HG03039 (cell line): ENCODE data around the gene VPS18.

ENCODE experiments used
- ATAC-seq: cut with Tn5 transposase; IDR thresholded peaks from one replicate; pipeline ENCODE4 v1.9.1; 2021; ENCODE audit warnings: mild to moderate bottlenecking, moderate library complexity; ENCODE audit not compliant: unreplicated experiment

Gene VPS18

GRCh38 chr15:40899536-40900207, 5.4 kb downstream of the VPS18 start:
- ATAC-seq: no peak

- no peak for ATAC-seq
Measured at GRCh38 chr15:40900256-40901052, 6.2 kb downstream of the VPS18 start.

DNA sequence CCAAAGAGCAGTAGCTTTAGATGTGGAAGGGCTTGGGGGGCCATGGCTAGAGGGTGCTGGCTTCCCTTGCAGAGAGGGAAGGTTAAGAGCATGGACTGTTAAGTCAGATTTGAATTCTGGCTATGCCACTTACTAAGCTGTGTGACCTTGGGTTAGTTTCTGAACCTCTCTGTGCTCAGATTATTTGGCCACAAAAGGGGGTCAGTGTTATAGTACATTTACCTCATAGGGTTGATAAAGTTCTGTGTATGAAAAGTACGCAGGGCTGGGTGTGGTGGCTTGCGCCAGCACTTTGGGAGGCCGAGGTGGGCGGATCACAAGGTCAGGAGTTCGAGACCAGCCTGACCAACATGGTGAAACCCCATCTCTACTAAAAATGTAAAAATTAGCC, 6.8 kb downstream of the VPS18 start:
- ATAC-seq: no peak

DNA sequence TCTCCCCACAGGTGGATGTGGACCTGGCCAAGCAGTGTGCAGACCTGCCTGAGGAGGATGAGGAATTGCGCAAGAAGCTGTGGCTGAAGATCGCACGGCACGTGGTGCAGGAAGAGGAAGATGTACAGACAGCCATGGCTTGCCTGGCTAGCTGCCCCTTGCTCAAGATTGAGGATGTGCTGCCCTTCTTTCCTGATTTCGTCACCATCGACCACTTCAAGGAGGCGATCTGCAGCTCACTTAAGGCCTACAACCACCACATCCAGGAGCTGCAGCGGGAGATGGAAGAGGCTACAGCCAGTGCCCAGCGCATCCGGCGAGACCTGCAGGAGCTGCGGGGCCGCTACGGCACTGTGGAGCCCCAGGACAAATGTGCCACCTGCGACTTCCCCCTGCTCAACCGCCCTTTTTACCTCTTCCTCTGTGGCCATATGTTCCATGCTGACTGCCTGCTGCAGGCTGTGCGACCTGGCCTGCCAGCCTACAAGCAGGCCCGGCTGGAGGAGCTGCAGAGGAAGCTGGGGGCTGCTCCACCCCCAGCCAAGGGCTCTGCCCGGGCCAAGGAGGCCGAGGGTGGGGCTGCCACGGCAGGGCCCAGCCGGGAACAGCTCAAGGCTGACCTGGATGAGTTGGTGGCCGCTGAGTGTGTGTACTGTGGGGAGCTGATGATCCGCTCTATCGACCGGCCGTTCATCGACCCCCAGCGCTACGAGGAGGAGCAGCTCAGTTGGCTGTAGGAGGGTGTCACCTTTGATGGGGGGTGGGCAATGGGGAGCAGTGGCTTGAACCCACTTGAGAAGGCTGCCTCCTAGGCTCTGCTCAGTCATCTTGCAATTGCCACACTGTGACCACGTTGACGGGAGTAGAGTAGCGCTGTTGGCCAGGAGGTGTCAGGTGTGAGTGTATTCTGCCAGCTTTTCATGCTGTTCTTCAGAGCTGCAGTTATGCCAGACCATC, 8.6 kb downstream of the VPS18 start:
- ATAC-seq: no peak

DNA sequence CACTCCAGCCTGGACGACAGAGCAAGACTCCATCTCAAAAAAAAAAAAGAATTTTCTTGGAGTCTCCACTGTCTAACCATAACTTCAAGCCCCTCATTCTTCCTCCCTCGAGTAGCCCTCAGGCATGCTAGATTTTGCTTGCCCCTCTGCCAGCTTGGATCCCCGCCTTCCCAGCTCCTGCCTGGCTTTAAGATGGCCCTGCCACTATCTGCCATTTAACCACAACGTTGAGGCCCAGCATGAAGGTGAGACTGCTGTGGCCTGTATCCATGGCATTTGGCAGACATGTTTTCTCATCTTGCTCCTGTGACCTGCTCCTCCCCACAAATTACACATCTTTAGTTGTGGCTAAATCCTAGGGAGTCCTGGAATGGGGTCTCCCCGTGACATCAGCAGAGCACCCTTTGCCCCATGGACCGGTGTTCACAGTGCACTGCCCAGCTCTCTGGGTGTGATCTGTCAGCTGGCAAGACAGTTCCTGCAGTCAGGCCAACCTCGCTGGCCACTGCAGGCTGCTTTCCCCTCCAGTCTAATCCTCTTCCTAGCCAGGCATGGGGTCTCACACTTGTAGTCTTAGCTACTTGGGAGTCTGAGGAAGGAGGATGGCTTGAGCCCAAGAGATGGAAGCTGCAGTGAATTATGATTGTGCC, 10.4 kb downstream of the VPS18 start:
- no peak for ATAC-seq

DNA sequence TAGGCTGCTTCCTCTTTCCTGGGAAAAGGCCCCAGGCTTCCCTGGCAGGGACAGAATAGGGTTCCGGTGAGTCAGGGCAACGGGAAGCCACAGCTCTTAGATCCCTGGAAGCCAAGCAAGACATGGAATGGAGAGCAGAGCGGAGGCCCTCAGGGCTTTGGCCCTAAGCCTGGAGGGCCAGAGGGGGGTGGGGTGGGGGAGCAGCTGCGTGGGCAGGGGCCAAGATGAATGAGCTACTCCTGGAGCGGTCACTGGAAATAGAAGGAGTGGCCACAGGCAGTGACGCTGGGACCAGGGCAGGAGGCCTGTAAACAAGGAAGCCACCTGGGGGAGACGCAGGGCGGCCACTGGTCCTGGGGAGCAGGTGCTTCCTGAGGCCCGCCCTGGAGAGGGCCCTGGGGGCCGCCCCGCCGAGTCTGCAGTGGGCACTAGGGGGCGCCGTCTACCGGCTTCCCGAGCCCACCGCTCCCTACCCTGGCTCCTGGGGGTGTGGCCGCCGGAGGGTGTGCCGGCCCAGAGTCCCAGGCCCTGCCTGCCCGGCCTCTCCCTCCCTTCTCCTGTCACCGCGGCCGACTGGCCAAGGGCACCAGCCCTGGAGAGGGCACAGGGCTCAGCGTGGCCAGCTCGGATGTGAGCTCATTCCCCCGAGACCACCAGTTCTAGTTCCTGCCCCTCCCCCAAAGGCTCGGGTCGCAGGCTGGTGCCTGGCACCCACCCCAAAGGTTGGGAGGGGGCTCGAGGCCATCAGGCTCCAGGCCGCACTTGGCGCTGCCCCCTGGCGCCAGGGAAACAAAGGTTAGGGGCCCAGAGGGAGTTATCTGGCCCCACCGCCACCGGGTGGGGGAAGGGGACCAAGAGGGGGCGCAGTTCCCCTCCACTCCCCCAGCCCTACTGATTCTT, 12.1 kb downstream of the VPS18 start:
- peak; percentile 57 for ATAC-seq

DNA sequence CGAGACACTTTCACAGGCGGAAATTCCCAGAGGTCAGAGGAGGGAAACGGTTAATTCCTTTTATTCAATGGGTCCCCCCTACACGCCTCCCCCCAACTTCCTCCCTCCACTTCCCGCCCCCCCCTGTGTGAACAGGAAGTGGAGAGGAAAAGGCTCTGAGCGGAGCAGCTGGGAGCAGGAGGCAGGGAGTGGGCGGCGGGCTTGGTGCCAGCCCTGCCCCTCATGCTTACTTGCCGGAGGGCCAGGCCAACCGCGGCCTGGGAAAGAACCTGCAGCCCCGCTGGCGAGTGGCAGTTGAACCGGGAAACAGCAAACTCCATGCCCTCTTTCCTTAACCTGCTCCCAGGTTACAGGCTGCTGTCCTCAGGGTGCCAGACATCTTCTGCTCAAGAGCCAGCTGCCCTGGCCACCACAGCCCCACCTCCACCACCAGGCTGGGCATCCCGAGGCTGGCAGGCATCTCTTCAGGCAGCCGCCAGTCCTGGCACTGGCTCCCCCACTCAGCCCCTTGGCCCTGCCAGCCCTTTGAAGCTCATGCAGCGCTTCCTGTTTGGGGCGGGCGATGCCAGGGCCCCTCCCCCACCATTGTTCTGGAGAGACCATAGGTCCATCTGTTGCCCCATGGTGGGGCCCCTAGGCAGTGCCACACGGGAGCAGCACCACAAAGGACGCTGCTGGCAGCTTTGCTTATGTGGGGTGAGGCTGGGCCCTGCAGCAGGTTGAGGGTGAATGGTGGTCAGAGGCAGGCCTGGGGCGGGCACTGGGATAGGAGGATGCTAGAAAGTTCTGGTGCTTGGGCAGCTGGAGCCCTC, 12.9 kb downstream of the VPS18 start:
- no peak for ATAC-seq

DNA sequence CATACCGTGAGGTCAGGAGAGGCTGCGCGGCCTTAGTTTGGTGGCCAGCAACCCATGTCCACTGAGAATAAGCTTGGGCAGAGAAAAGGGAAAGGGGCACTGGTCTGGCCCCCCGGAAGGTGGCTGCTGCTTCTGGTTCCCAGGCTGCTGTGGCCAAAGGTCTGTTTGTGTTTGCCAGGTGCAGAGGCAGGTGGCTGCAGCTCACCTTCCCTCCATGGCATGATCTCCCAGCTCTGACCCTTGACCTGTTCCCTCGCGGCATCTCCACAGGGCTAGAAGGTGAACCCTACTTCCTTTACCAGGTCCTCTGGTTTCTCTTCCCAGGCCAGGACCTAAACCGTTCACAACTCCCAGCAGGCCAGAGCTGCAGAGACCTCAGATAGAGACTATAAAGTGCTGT, 13.8 kb downstream of the VPS18 start:
- no peak for ATAC-seq

DNA sequence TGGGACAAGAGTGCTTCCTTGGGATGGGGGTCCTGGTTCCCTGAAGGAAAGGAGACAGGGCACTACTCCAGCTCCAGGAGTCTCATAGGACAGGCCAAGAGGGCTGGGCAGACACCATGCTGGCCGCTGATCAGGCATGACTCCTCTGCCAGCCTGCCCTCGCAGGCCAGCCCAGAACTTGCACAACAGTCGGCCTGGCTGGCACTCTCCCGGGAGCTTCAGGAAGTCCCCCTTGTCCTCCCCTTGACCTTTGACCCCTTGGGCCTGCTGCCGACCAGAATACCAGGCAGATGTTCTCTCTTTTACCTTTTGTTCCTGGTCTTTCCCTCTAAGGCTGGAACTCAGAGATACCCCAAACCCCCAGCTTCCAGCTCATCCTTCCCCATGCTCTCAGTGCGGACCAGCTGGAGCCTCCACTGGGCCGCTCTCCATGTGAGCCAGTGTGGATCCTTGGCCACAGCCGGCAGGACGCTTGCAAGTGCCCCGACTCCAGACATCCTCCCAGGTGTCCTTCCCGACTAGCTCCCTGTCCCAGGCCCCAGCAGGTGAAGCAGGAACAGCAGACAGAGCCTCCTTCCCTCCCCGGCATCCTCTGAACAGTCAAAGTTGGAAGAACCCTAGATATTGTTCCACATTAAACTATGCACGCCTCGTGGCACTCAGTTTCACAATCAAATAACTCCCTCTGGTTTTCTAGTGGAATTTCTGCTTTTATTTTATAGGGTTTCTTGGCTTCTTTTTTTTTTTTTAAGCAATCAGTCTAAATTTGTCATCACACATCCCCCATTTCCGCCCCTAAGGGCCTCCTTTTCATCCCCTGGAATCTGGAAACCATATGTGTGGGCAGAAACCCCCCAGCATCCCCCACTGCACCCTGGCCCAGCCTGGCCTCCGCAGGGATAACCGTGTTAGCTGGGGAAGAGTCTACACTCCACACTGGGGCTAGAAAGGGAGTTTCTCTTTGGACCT, 15.7 kb downstream of the VPS18 start:
- ATAC-seq: no peak

DNA sequence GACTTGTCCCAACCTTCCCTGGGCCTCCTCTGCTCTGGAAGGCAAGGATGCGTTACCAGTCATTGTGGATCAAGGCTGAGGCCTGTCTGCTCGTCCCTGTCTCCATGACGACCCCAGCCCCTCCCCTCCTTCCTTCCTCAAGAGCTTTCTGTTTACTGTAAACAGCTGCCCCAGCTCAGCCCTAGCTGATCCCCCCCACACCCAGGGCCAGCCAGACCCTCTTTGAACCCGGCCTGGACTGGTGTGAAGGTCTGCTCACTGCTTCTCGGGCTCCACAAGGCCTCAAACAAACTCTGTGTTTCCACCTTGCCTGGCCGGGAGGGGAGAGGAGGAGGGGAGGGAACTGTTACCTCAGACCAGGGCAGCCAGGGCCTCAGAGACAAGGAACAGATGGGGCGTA, 16.9 kb downstream of the VPS18 start:
- no peak for ATAC-seq

- no peak for ATAC-seq
Measured at GRCh38 chr15:40911693-40912092, 17.4 kb downstream of the VPS18 start.

DNA sequence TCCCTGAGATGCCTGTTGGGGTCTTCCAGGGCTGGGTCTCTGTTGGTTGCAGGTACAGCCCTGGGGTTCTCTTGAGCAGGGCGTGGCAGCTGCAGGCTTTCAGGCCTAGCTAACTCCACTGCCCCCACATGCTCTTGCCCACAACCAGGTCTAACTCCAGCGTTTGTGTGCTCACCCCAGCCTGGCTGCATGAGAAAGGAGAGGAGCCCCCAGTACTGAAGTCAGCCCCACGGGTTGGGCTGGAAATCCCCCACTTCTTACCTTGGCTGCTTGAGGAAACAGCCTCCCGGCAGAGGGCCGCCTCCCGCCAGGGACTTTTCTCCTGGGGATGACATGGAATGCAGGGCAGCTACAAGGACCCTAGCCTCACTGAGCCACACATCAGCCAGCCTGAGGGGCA, 18.2 kb downstream of the VPS18 start:
- ATAC-seq: no peak

DNA sequence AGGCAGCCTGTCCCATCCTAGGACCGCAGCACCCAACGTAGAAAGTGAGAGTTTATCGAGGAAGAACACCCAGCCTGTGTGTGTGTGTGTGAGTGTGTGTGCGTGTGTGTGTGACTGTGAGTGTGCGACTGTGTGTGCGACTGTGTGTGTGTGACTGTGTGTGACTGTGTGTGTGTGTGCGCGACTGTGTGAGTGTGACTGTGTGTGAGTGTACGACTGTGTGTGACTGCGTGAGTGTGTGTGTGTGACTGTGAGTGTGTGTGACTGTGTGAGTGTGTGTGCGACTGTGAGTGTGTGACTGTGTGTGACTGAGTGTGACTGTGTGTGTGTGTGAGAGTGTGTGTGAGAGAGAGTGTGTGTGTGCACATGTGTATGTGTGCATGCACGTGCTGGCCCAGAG, 19.8 kb downstream of the VPS18 start:
- ATAC-seq: no peak

DNA sequence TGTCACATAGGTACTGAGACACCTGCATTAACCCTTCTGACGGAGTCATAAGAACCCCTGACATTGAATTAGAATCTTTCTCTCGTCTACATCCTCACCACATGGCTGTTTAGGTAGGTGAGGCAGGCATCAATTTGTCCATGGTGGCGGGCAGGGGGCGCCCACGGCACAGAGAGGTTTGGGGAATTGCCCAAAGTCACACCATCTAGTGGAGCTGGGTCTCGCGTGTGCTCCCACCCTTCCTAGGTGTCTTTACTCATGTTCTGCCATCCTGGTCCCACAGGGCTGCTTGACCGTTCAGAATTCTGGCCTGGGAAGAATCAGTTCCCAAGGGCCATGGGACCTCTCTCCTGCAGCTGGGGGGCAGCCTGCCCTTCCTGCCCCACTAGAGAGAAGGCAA, 20.2 kb downstream of the VPS18 start:
- ATAC-seq: no peak

- ATAC-seq: no peak
Measured at GRCh38 chr15:40915116-40915661, 20.9 kb downstream of the VPS18 start.

DNA sequence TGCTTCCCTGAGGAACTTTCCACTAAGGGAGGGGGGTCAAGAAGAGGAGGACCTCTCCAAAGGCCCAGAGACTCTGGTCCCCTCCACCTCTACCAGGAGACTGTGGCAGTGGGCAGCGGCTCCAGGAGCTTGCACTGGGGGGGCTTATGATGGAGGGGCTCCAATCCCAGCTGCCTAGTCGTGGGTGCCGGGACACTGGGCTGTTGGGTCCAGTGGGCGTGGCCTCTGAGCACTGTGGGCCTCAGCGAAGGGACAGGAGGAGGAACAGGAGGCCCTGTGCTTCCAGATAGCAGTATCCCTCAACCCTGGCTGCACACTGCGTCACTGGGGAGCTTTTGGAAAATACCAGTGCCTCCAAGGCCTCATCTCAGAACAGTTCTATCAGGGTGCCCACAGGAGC, 21.4 kb downstream of the VPS18 start:
- no peak for ATAC-seq

GRCh38 chr15:40917585-40917984, 23.3 kb downstream of the VPS18 start:
- ATAC-seq: no peak
